ENCODE measurements around the gene EYS.

DNA sequence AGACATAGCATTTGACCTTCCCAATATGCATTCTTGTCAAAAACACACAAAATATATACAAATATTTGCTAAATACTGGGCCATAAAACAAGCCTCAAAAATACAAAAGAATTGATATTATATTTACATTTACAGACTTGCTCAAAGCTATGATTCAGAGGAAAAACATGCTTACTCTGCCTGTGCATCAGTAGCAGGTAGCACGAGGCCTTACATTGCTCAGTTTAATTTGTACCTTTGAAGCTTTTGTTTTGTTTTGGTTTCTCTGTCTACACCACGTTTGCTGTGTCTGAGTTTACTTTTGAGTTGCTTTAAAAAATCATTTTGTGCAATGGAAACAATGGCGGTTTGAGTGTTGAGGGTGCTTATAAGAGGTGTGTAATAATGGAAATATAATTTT is 1972.1 kb downstream of the EYS start:
- no peak for TF ChIP-seq ZFX (IDR thresholded peaks at IDR 0.05)
- TF ChIP-seq, protein P1, sequence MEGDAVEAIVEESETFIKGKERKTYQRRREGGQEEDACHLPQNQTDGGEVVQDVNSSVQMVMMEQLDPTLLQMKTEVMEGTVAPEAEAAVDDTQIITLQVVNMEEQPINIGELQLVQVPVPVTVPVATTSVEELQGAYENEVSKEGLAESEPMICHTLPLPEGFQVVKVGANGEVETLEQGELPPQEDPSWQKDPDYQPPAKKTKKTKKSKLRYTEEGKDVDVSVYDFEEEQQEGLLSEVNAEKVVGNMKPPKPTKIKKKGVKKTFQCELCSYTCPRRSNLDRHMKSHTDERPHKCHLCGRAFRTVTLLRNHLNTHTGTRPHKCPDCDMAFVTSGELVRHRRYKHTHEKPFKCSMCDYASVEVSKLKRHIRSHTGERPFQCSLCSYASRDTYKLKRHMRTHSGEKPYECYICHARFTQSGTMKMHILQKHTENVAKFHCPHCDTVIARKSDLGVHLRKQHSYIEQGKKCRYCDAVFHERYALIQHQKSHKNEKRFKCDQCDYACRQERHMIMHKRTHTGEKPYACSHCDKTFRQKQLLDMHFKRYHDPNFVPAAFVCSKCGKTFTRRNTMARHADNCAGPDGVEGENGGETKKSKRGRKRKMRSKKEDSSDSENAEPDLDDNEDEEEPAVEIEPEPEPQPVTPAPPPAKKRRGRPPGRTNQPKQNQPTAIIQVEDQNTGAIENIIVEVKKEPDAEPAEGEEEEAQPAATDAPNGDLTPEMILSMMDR (conservative IDR thresholded peaks at IDR 0.05) = no peak

Measured in C4-2B (cell line).